ENCODE data around the gene NTRK2.

The NTRK2 gene

DNA sequence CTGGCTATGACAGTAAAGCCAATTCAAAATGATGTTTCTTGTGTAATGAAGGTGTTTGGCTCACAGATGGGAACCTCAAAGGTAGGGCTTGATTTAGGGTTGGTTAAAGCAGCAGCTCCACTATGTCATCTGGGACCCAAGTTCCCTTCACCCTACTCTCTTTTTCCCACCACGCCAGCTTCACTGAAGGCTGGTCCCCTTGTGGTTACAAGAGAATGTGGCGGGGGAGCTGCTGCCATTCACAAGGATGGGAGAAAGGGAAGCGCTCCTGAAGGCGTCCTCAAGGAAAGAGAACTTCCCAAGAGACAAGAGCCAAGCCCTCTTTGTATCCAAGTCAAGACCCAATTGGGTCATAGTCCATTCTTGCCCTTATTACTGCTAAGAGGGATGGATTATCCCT is 72.7 kb downstream of the NTRK2 start:
- no peak for TF ChIP-seq POLR2AphosphoS5 (IDR thresholded peaks at IDR 0.05; ENCODE audit: low read depth, low read length)
- no peak for TF ChIP-seq FOXP2 (optimal IDR thresholded peaks at IDR 0.05; ENCODE audit: borderline replicate concordance, extremely low read depth, extremely low read length, insufficient read depth)
- TF ChIP-seq SIN3A (IDR thresholded peaks at IDR 0.05; ENCODE audit: borderline replicate concordance, insufficient read depth, low read length): no peak
- no peak for TF ChIP-seq TAF1 (IDR thresholded peaks at IDR 0.05; ENCODE audit: borderline replicate concordance, insufficient read depth, low read length)
- TF ChIP-seq, protein P1, sequence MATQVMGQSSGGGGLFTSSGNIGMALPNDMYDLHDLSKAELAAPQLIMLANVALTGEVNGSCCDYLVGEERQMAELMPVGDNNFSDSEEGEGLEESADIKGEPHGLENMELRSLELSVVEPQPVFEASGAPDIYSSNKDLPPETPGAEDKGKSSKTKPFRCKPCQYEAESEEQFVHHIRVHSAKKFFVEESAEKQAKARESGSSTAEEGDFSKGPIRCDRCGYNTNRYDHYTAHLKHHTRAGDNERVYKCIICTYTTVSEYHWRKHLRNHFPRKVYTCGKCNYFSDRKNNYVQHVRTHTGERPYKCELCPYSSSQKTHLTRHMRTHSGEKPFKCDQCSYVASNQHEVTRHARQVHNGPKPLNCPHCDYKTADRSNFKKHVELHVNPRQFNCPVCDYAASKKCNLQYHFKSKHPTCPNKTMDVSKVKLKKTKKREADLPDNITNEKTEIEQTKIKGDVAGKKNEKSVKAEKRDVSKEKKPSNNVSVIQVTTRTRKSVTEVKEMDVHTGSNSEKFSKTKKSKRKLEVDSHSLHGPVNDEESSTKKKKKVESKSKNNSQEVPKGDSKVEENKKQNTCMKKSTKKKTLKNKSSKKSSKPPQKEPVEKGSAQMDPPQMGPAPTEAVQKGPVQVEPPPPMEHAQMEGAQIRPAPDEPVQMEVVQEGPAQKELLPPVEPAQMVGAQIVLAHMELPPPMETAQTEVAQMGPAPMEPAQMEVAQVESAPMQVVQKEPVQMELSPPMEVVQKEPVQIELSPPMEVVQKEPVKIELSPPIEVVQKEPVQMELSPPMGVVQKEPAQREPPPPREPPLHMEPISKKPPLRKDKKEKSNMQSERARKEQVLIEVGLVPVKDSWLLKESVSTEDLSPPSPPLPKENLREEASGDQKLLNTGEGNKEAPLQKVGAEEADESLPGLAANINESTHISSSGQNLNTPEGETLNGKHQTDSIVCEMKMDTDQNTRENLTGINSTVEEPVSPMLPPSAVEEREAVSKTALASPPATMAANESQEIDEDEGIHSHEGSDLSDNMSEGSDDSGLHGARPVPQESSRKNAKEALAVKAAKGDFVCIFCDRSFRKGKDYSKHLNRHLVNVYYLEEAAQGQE (IDR thresholded peaks at IDR 0.05; ENCODE audit: insufficient read depth in 1 of 2, low read depth in 2 of 2, low read length in 2 of 2): no peak

DNA sequence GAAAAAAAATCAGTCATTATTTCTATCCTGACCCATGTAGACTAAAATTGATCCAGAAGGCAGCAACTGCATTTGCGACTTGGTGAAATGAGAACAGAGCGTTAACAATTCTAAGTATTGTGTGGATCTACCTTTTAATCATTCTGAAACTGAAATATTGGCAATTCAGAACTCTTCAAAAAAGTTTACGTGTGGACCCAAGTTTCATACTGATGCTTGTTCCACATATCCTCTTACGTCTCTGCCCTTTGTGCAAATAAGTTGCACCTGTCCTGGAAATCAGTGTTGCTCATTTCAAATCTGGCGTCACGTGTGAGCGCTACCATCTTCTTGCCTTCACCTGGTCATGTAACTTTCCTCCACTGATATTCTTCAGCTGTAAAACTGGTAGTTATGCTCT is 74.7 kb downstream of the NTRK2 start:
- TF ChIP-seq SIN3A (IDR thresholded peaks at IDR 0.05; ENCODE audit: borderline replicate concordance, insufficient read depth, low read length) (no peak), POLR2AphosphoS5 (IDR thresholded peaks at IDR 0.05; ENCODE audit: low read depth, low read length) (no peak), TAF1 (IDR thresholded peaks at IDR 0.05; ENCODE audit: borderline replicate concordance, insufficient read depth, low read length) (no peak), FOXP2 (optimal IDR thresholded peaks at IDR 0.05; ENCODE audit: borderline replicate concordance, extremely low read depth, extremely low read length, insufficient read depth) (no peak)
- TF ChIP-seq, protein P1 (IDR thresholded peaks at IDR 0.05; ENCODE audit: insufficient read depth in 1 of 2, low read depth in 2 of 2, low read length in 2 of 2): no peak

DNA sequence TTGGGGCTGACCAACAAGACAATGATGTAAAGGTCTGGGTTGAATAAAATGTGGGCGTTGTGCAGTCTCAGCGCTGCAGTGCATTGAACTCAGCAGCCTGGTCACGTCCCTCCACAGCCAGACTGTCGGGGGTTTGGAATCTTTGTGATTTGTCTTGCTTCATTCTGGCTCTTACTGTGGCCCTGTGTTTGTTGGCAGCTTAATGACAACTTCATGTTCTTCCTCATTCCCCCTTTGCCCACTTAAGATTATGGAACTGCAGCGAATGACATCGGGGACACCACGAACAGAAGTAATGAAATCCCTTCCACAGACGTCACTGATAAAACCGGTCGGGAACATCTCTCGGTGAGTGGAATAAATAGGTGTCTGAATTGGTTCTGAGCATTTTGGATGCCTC is 75.2 kb downstream of the NTRK2 start:
- no peak for TF ChIP-seq POLR2AphosphoS5 (IDR thresholded peaks at IDR 0.05; ENCODE audit: low read depth, low read length)
- TF ChIP-seq TAF1 (IDR thresholded peaks at IDR 0.05; ENCODE audit: borderline replicate concordance, insufficient read depth, low read length): no peak
- no peak for TF ChIP-seq SIN3A (IDR thresholded peaks at IDR 0.05; ENCODE audit: borderline replicate concordance, insufficient read depth, low read length)
- TF ChIP-seq, protein P1 (IDR thresholded peaks at IDR 0.05; ENCODE audit: insufficient read depth in 1 of 2, low read depth in 2 of 2, low read length in 2 of 2): no peak
- TF ChIP-seq FOXP2 (optimal IDR thresholded peaks at IDR 0.05; ENCODE audit: borderline replicate concordance, extremely low read depth, extremely low read length, insufficient read depth): no peak

DNA sequence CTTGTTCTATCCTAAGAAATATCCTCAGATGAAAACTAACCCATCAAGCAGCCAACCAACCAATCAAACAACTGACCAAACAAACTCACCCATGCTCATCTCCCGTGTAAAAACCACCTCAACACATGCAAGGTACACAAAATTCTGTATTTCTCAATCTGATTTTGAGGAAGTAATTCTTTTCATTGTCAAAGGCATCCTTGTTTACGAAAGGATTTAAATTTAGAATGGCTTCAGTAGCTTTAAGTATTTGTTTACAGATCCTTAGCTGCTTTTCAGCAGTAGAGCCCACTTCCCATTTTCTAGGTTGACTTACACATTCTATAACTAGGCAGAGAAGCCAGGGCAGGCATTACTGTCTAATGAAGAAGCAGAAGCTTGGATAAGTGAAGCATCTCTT is 78.6 kb downstream of the NTRK2 start:
- TF ChIP-seq POLR2AphosphoS5 (IDR thresholded peaks at IDR 0.05; ENCODE audit: low read depth, low read length) (no peak), SIN3A (IDR thresholded peaks at IDR 0.05; ENCODE audit: borderline replicate concordance, insufficient read depth, low read length) (no peak), FOXP2 (optimal IDR thresholded peaks at IDR 0.05; ENCODE audit: borderline replicate concordance, extremely low read depth, extremely low read length, insufficient read depth) (no peak), TAF1 (IDR thresholded peaks at IDR 0.05; ENCODE audit: borderline replicate concordance, insufficient read depth, low read length) (no peak)
- TF ChIP-seq, protein P1 (IDR thresholded peaks at IDR 0.05; ENCODE audit: insufficient read depth in 1 of 2, low read depth in 2 of 2, low read length in 2 of 2): no peak

All from PFSK-1 (cell line).